Liver (tissue), 3 donors: ENCODE data around the gene GOLGA6D.

Source experiments
- ATF3 ChIP-seq: IDR thresholded peaks from 2 replicates; pipeline ENCODE4 v1.6.1; 2016; ENCODE audit warnings: antibody characterized with exemption
- CTCF ChIP-seq: fragments of 150-350 bp; IDR thresholded peaks from 2 replicates; pipeline ENCODE4 v1.5.1; 2017; ENCODE audit warnings: improper control_type of control experiment, low read depth, low read length; ENCODE audit not compliant: missing input control
- NR2F2 ChIP-seq: IDR thresholded peaks from 2 replicates; pipeline ENCODE4 v1.6.1; 2016; ENCODE audit warnings: antibody characterized with exemption
- donor health status: healthy.
- donor health status: healthy.

GRCh38 chr15:75342221-75342620 is 59.6 kb downstream of the GOLGA6D start:
- TF ChIP-seq ATF3: no peak
- no peak for TF ChIP-seq CTCF
- TF ChIP-seq NR2F2: no peak
